SK-N-SH (cell line): Measurements from ENCODE around the gene PAPSS2. TPM values are rescaled to one million over a fixed set of nuclear protein-coding genes. Genes with fewer than 3 reads are reported as not detected.

Experiments
- CTCF ChIA-PET: fragments of 300-600, 350-600 bp; formaldehyde crosslinking; extraction: SDS; loops from one replicate; lab custom pipeline; 2021; lab: Yijun Ruan, JAX
- POLR2A ChIA-PET: fragments of 350-600 bp; sonication (Branson Sonifier 250); formaldehyde crosslinking; extraction: SDS; loops from one replicate; lab custom pipeline; 2020; ENCODE audit warnings: antibody characterized with exemption, inconsistent platforms; lab: Yijun Ruan, JAX
- DNase-seq: peaks from one replicate; pipeline ENCODE4 v3.0.0; 2012
- H2AFZ ChIP-seq: fragments of 200-600 bp; sonication (generic); 2 replicates; pipeline ENCODE4 v1.8.1; 2016; ENCODE audit warnings: antibody characterized with exemption, mild to moderate bottlenecking, low read depth
- H3F3A ChIP-seq: fragments of 200-600 bp; sonication (generic); replicated peaks from 2 replicates; pipeline ENCODE3; 2016; ENCODE audit warnings: antibody characterized with exemption, mild to moderate bottlenecking; ENCODE audit not compliant: insufficient read depth
- H3K27ac ChIP-seq, 2 experiments: fragments of 200-500 bp in 1 of 2; fragments of 200-600 bp in 1 of 2; sonication (Bioruptor generic) in 1 of 2; sonication (generic), shearing (Covaris generic) in 1 of 2; 2 replicates each; pipeline versions ENCODE4 v1.5.1 to v1.6.1; 2014 to 2016; ENCODE audit warnings: low read depth in 2 of 2, inconsistent platforms in 1 of 2, low read length in 1 of 2, mild to moderate bottlenecking in 1 of 2, mixed read lengths in 1 of 2
- H3K27me3 ChIP-seq: fragments of 200-600 bp; sonication (generic), shearing (Covaris generic); 2 replicates; pipeline ENCODE4 v1.6.1; 2016; ENCODE audit warnings: mixed run types; ENCODE audit not compliant: insufficient read depth
- H3K36me3 ChIP-seq, 2 experiments: fragments of 200-500 bp in 1 of 2; fragments of 200-600 bp in 1 of 2; sonication (Bioruptor generic) in 1 of 2; sonication (generic) in 1 of 2; replicated peaks in 1 of 2; 2 replicates each; pipeline versions ENCODE3 to v1.5.1; 2014 to 2016; ENCODE audit warnings: low read length in 1 of 2, mild to moderate bottlenecking in 1 of 2; ENCODE audit not compliant: insufficient read depth in 2 of 2, control insufficient read depth in 1 of 2
- H3K4me1 ChIP-seq, 2 experiments: fragments of 200-500 bp in 1 of 2; fragments of 200-600 bp in 1 of 2; sonication (Bioruptor generic) in 1 of 2; sonication (generic), shearing (Covaris generic) in 1 of 2; 2 replicates each; pipeline versions ENCODE4 v1.5.1 to v1.6.1; 2014 to 2016; ENCODE audit warnings: low read depth in 1 of 2, low read length in 1 of 2, mixed run types in 1 of 2; ENCODE audit not compliant: insufficient read depth in 2 of 2, control insufficient read depth in 1 of 2
- H3K4me2 ChIP-seq: fragments of 200-600 bp; sonication (generic), shearing (Covaris generic); 2 replicates; pipeline ENCODE4 v1.6.1; 2017; ENCODE audit warnings: mixed run types
- H3K4me3 ChIP-seq, 2 experiments: fragments of 200-500 bp in 1 of 2; fragments of 200-600 bp in 1 of 2; sonication (Bioruptor generic) in 1 of 2; sonication (generic), shearing (Covaris generic) in 1 of 2; 2 replicates each; pipeline versions ENCODE4 v1.5.1 to v1.8.1; 2014 to 2016; ENCODE audit warnings: low read depth in 2 of 2, inconsistent platforms in 1 of 2, low read length in 1 of 2, mild to moderate bottlenecking in 1 of 2, mixed read lengths in 1 of 2, moderate library complexity in 1 of 2
- H3K79me2 ChIP-seq: fragments of 200-600 bp; sonication (generic); 2 replicates; pipeline ENCODE4 v1.8.1; 2017; ENCODE audit warnings: mild to moderate bottlenecking; ENCODE audit not compliant: insufficient read depth
- H3K9ac ChIP-seq: fragments of 200-600 bp; sonication (generic); 2 replicates; pipeline ENCODE4 v1.6.1; 2017; ENCODE audit warnings: mixed run types
- H3K9me2 ChIP-seq: fragments of 200-600 bp; sonication (generic); 2 replicates; pipeline ENCODE4 v1.6.1; 2017; ENCODE audit warnings: mixed run types
- H3K9me3 ChIP-seq: fragments of 200-600 bp; sonication (generic); 2 replicates; pipeline ENCODE4 v1.6.1; 2017; ENCODE audit warnings: mixed run types, mild to moderate bottlenecking, moderate library complexity
- H4K20me1 ChIP-seq: fragments of 200-600 bp; sonication (generic); 2 replicates; pipeline ENCODE4 v1.6.1; 2017; ENCODE audit warnings: mild to moderate bottlenecking, mixed run types; ENCODE audit not compliant: insufficient read depth
- ELF1 ChIP-seq: IDR thresholded peaks from 2 replicates; pipeline ENCODE4 v1.4.0; 2012
- FOSL2 ChIP-seq: IDR thresholded peaks from 2 replicates; pipeline ENCODE4 v1.4.0; 2012; ENCODE audit warnings: low read depth, mild to moderate bottlenecking, moderate library complexity, borderline replicate concordance
- FOXM1 ChIP-seq: IDR thresholded peaks from 2 replicates; pipeline ENCODE4 v1.4.0; 2012; ENCODE audit warnings: low read depth, mild to moderate bottlenecking
- GABPA ChIP-seq: IDR thresholded peaks from 2 replicates; pipeline ENCODE4 v1.4.0; 2012; ENCODE audit warnings: low read depth, mild to moderate bottlenecking
- JUND ChIP-seq: IDR thresholded peaks from 2 replicates; pipeline ENCODE4 v1.4.0; 2012
- MEF2A ChIP-seq: IDR thresholded peaks from 2 replicates; pipeline ENCODE4 v1.4.0; 2012; ENCODE audit warnings: low read depth, borderline replicate concordance
- MXI1 ChIP-seq: IDR thresholded peaks from 2 replicates; pipeline ENCODE4 v1.6.1; 2012; ENCODE audit warnings: mild to moderate bottlenecking, low read depth, low read length, improper control_type of control experiment
- SIN3A ChIP-seq: IDR thresholded peaks from 2 replicates; pipeline ENCODE4 v1.6.1; 2012; ENCODE audit warnings: low read depth, mild to moderate bottlenecking, low read length, moderate library complexity, borderline replicate concordance
- SMC3 ChIP-seq: IDR thresholded peaks from 2 replicates; pipeline ENCODE4 v1.6.1; 2012; ENCODE audit warnings: low read depth, low read length, improper control_type of control experiment
- TAF1 ChIP-seq: IDR thresholded peaks from 2 replicates; pipeline ENCODE4 v1.6.1; 2012; ENCODE audit warnings: low read depth, mild to moderate bottlenecking, low read length, moderate library complexity, borderline replicate concordance
- TCF12 ChIP-seq: IDR thresholded peaks from 2 replicates; pipeline ENCODE4 v1.4.0; 2012
- TEAD4 ChIP-seq: IDR thresholded peaks from 2 replicates; pipeline ENCODE4 v1.4.0; 2012; ENCODE audit warnings: mild to moderate bottlenecking, borderline replicate concordance; ENCODE audit not compliant: insufficient read depth
- WGBS: methylation state at CpG from one replicate; pipeline ENCODE4 v1.1.6; 2017; ENCODE audit warnings: low lambda C conversion rate; 5-methylcytosine and 5-hydroxymethylcytosine counted together
- polyA plus RNA-seq, 3 experiments: library from polyadenylated mRNA; depleted of rRNA; stranded (reverse); fragments of >200 nt; gene quantifications; 2 replicates each; pipeline ENCODE4 v1.2.3, GENCODE V29; 2012
- TF ChIP-seq, protein P1 (sequence below): fragments of 200-600 bp; sonication (generic); IDR thresholded peaks from 2 replicates; pipeline ENCODE4 v1.6.1; 2017; ENCODE audit warnings: antibody characterized with exemption, mild to moderate bottlenecking, moderate library complexity
- TF ChIP-seq, protein P2 (sequence below): IDR thresholded peaks from 2 replicates; pipeline ENCODE4 v1.4.0; 2012; ENCODE audit warnings: low read depth, borderline replicate concordance
- TF ChIP-seq, protein P3 (sequence below): fragments of 150-350 bp; IDR thresholded peaks from 2 replicates; pipeline ENCODE4 v1.6.1; 2016; ENCODE audit warnings: mild to moderate bottlenecking, low read depth, low read length

The PAPSS2 gene
- polyA plus RNA-seq, 1 of the 3 experiments (the other 2 are of a cell fraction) = 50.0 TPM

DNA sequence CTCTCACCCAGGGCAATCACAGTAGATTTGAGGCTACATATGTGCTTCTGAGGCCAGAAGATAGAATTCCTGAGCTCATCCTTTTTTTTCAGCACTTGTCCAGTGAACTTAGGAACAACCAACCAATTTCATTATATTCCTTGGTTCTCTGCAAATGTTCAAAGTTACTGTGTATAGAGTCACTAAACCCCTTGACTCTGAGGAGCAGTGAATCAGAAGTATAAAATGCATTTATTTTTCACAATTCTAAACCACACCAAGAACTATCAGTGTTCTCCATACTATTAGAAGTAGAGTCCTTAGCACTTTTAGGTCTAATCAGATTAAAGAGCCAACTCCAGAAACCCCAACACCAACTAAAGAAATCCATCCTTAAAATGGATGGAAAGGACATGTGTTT is 19.6 kb upstream of the PAPSS2 start:
- H3K9me2 ChIP-seq = no peaks in the 10 kb centered on the region
- no peaks in the 10 kb centered on the region for H3K27me3 ChIP-seq
- CTCF ChIA-PET = interaction anchor here (0.9 kb wide), 1 partner anchor 16 kb away, joined by 3 read pairs; no protein-coding TSS in a partner anchor
- H3K9ac ChIP-seq = no peak overlapping the region
- TF ChIP-seq MEF2A (no peak), JUND (no peak), ELF1 (no peak), MXI1 (no peak), SMC3 (no peak), TCF12 (no peak), FOXM1 (no peak), FOSL2 (no peak), TAF1 (no peak), SIN3A (no peak), TEAD4 (no peak)
- TF ChIP-seq, protein P1, sequence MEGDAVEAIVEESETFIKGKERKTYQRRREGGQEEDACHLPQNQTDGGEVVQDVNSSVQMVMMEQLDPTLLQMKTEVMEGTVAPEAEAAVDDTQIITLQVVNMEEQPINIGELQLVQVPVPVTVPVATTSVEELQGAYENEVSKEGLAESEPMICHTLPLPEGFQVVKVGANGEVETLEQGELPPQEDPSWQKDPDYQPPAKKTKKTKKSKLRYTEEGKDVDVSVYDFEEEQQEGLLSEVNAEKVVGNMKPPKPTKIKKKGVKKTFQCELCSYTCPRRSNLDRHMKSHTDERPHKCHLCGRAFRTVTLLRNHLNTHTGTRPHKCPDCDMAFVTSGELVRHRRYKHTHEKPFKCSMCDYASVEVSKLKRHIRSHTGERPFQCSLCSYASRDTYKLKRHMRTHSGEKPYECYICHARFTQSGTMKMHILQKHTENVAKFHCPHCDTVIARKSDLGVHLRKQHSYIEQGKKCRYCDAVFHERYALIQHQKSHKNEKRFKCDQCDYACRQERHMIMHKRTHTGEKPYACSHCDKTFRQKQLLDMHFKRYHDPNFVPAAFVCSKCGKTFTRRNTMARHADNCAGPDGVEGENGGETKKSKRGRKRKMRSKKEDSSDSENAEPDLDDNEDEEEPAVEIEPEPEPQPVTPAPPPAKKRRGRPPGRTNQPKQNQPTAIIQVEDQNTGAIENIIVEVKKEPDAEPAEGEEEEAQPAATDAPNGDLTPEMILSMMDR = no peak
- TF ChIP-seq, protein P2, sequence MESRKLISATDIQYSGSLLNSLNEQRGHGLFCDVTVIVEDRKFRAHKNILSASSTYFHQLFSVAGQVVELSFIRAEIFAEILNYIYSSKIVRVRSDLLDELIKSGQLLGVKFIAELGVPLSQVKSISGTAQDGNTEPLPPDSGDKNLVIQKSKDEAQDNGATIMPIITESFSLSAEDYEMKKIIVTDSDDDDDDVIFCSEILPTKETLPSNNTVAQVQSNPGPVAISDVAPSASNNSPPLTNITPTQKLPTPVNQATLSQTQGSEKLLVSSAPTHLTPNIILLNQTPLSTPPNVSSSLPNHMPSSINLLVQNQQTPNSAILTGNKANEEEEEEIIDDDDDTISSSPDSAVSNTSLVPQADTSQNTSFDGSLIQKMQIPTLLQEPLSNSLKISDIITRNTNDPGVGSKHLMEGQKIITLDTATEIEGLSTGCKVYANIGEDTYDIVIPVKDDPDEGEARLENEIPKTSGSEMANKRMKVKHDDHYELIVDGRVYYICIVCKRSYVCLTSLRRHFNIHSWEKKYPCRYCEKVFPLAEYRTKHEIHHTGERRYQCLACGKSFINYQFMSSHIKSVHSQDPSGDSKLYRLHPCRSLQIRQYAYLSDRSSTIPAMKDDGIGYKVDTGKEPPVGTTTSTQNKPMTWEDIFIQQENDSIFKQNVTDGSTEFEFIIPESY = no peak
- no peaks in the 10 kb centered on the region for H4K20me1 ChIP-seq
- peaks cover 0 to 10% of the 10 kb centered on the region in 2 experiments; a peak in 1 of 4 replicates for H3K4me1 ChIP-seq
- no peak for DNase-seq
- H3F3A ChIP-seq = peaks cover 6% of the 10 kb centered on the region
- POLR2A ChIA-PET = no interaction called here
- no peak overlapping the region for H2AFZ ChIP-seq
- H3K36me3 ChIP-seq = no peaks in the 10 kb centered on the region
- H3K27ac ChIP-seq = no peak overlapping the region
- H3K79me2 ChIP-seq = no peaks in the 10 kb centered on the region
- H3K4me3 ChIP-seq = no peak overlapping the region
- H3K4me2 ChIP-seq = no peak overlapping the region
- no peaks in the 10 kb centered on the region for H3K9me3 ChIP-seq

DNA sequence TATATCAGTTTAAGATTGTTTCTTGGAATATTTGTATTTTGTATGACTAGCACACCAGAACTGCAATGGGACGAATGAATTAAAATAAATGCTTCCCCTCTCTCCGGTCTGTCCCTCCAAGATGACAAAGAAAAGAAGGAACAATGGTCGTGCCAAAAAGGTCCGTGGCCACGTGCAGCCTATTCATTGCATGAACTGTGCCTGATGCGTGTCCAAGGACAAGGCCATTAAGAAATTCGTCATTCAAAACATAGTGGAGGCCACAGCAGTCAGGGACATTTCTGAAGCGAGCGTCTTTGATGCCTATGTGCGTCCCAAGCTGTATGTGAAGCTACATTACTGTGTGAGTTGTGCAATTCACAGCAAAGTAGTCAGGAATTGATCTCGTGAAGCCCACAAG is 17.2 kb upstream of the PAPSS2 start:
- no peaks in the 10 kb centered on the region for H4K20me1 ChIP-seq
- ChIA-PET CTCF (no interaction called here), POLR2A (no interaction called here)
- H3K4me1 ChIP-seq = no peaks in the 10 kb centered on the region
- no peaks in the 10 kb centered on the region for H3K9me3 ChIP-seq
- DNase-seq = no peak
- H3K9ac ChIP-seq = no peak overlapping the region
- no peaks in the 10 kb centered on the region for H3K9me2 ChIP-seq
- no peak overlapping the region for H2AFZ ChIP-seq
- no peaks in the 10 kb centered on the region for H3K27me3 ChIP-seq
- H3F3A ChIP-seq = no peaks in the 10 kb centered on the region
- no peak overlapping the region for H3K4me2 ChIP-seq
- 85% methylated on average over 11 of the region's 11 CpGs for WGBS
- H3K27ac ChIP-seq = no peak overlapping the region
- no peaks in the 10 kb centered on the region for H3K79me2 ChIP-seq
- TF ChIP-seq SMC3 (no peak), TEAD4 (no peak), FOXM1 (no peak), MEF2A (no peak), GABPA (no peak)
- TF ChIP-seq, protein P3, sequence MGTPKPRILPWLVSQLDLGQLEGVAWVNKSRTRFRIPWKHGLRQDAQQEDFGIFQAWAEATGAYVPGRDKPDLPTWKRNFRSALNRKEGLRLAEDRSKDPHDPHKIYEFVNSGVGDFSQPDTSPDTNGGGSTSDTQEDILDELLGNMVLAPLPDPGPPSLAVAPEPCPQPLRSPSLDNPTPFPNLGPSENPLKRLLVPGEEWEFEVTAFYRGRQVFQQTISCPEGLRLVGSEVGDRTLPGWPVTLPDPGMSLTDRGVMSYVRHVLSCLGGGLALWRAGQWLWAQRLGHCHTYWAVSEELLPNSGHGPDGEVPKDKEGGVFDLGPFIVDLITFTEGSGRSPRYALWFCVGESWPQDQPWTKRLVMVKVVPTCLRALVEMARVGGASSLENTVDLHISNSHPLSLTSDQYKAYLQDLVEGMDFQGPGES = no peak
- TF ChIP-seq, protein P2 = no peak
- no peak overlapping the region for H3K4me3 ChIP-seq
- no peaks in the 10 kb centered on the region for H3K36me3 ChIP-seq
